ENCODE results near the gene ZNF358. TPM values are rescaled to one million over a fixed set of nuclear protein-coding genes. Genes with fewer than 3 reads are reported as not detected.

Gene ZNF358
- total and polyA plus RNA-seq, 2 experiments from 2014 or later = 40.7 to 99.6 TPM

DNA sequence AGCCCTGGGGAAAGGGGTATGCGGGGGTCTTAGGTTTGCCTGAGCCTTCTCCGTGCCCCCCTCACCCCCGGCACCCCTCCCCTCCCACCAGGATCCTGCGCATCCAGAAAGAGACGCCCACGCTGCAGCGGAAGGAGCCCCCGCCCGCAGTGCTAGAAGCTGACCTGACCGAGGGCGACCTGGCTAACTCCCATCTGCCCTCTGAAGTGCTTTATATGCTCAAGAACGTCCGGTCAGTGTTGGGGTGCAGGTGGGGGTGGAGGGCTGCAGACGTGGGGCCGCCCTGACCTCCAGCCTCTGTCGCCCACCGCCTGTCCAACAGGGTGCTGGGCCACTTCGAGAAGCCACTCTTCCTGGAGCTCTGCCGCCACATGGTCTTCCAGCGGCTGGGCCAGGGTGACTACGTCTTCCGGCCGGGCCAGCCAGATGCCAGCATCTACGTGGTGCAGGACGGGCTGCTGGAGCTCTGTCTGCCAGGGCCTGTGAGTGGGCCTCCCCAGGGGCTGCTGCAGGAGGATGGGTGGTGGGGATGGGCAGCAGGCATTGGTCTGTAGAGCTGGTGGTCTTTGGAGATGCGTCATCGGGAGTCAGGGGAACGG is 24.0 kb downstream of the ZNF358 start:
- Histone ChIP-seq H3K36me3 (no peaks in the 10 kb centered on the region), H3K4me1 (ENCODE audit: low read depth) (no peaks in the 10 kb centered on the region), H3K9me3 (ENCODE audit: low read depth) (no peaks in the 10 kb centered on the region), H3K27ac (no peak overlapping the region), H3K4me3 (no peak overlapping the region), H3K27me3 (no peaks in the 10 kb centered on the region)
- DNase-seq (ENCODE audit: low read depth in 1 of 2, low spot score in 1 of 2) = no peak
- TF ChIP-seq, protein P1, sequence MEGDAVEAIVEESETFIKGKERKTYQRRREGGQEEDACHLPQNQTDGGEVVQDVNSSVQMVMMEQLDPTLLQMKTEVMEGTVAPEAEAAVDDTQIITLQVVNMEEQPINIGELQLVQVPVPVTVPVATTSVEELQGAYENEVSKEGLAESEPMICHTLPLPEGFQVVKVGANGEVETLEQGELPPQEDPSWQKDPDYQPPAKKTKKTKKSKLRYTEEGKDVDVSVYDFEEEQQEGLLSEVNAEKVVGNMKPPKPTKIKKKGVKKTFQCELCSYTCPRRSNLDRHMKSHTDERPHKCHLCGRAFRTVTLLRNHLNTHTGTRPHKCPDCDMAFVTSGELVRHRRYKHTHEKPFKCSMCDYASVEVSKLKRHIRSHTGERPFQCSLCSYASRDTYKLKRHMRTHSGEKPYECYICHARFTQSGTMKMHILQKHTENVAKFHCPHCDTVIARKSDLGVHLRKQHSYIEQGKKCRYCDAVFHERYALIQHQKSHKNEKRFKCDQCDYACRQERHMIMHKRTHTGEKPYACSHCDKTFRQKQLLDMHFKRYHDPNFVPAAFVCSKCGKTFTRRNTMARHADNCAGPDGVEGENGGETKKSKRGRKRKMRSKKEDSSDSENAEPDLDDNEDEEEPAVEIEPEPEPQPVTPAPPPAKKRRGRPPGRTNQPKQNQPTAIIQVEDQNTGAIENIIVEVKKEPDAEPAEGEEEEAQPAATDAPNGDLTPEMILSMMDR (IDR thresholded peaks at IDR 0.05; ENCODE audit: low read depth, low read length) = no peak

DNA sequence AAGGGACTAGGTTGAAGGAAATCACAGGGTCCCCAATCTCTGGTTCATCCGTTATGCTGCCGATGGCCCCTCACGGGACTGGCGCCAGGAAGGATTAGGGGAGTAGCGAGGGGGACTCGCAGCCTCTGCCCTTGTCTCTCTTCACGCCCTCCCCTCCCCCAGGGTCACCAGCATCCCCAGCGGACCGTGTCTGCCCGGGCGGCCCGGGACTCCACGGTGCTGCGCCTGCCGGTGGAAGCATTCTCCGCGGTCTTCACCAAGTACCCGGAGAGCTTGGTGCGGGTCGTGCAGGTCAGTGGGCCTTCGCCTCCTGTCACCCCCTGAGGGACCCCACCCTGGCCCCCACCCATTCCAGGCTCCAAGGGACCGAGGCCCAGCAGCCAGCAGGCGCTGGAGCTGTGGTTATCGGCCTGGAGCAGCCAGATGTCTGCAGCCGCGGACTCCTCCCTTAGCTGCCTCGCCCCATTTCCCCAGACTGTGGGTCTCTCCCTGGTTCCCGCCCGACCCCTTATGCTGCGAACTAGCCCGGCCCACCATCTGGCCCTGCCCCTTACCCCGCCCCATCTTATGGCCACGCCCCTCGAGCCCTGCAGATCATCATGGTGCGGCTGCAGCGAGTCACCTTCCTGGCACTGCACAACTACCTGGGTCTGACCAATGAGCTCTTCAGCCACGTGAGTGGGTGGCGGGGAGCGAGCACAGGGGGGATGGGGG is 25.0 kb downstream of the ZNF358 start:
- Histone ChIP-seq H3K4me3 (no peak overlapping the region), H3K27ac (no peak overlapping the region), H3K27me3 (no peaks in the 10 kb centered on the region), H3K9me3 (ENCODE audit: low read depth) (no peaks in the 10 kb centered on the region), H3K36me3 (no peaks in the 10 kb centered on the region), H3K4me1 (ENCODE audit: low read depth) (no peaks in the 10 kb centered on the region)
- TF ChIP-seq, protein P1 (IDR thresholded peaks at IDR 0.05; ENCODE audit: low read depth, low read length) = no peak
- peak; percentile 19 to 54 for DNase-seq (ENCODE audit: low read depth in 1 of 2, low spot score in 1 of 2)

DNA sequence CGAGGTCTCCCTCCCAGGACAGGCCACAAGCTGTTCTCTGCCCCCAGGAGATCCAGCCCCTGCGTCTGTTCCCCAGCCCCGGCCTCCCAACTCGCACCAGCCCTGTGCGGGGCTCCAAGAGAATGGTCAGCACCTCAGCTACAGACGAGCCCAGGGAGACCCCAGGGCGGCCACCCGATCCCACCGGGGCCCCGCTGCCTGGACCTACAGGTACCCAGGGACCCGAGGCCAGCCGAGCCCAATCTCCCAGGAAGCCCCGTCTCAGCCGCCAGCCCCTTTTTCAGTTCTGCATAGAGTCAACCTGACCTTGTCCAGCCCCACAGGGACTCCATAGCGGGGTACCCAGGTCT is 25.5 kb downstream of the ZNF358 start:
- no peak for DNase-seq (ENCODE audit: low read depth in 1 of 2, low spot score in 1 of 2)
- TF ChIP-seq, protein P1 (IDR thresholded peaks at IDR 0.05; ENCODE audit: low read depth, low read length) = no peak
- H3K27me3 ChIP-seq = no peaks in the 10 kb centered on the region
- no peaks in the 10 kb centered on the region for H3K4me1 ChIP-seq (ENCODE audit: low read depth)
- H3K9me3 ChIP-seq (ENCODE audit: low read depth) = no peaks in the 10 kb centered on the region
- H3K4me3 ChIP-seq = no peak overlapping the region
- H3K27ac ChIP-seq = no peak overlapping the region
- no peaks in the 10 kb centered on the region for H3K36me3 ChIP-seq

DNA sequence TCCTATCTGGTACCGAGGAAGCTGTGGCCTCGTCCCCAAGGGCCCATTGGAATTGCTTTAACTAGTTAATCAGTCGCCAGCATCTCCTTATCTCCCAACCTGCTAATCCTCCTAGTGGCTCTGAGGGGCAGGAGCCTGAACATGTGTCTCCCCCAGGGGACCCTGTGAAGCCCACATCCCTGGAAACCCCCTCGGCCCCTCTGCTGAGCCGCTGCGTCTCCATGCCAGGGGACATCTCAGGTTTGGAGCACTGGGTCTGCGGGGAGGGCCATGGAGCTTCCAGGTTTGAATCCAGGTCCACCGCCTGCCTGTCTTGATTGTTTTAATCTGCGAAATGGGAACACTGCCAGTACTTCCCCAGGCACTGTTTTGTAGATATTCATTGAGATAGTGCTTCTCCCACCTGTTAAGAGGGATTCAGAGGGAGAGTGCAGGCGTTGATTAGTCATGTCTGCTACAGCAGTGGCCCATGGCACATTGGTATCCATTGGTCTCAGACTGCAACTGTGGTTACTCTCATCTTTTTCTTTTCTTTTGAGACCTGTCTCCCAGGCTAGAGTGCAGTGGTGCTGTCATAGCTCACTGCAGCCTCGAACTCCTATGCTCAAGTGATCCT is 26.0 kb downstream of the ZNF358 start:
- no peak overlapping the region for H3K27ac ChIP-seq
- H3K9me3 ChIP-seq (ENCODE audit: low read depth) = no peaks in the 10 kb centered on the region
- H3K36me3 ChIP-seq = no peaks in the 10 kb centered on the region
- H3K4me1 ChIP-seq (ENCODE audit: low read depth) = no peaks in the 10 kb centered on the region
- no peak overlapping the region for H3K4me3 ChIP-seq
- TF ChIP-seq, protein P1 (IDR thresholded peaks at IDR 0.05; ENCODE audit: low read depth, low read length) = no peak
- no peaks in the 10 kb centered on the region for H3K27me3 ChIP-seq
- no peak for DNase-seq (ENCODE audit: low read depth in 1 of 2, low spot score in 1 of 2)

DNA sequence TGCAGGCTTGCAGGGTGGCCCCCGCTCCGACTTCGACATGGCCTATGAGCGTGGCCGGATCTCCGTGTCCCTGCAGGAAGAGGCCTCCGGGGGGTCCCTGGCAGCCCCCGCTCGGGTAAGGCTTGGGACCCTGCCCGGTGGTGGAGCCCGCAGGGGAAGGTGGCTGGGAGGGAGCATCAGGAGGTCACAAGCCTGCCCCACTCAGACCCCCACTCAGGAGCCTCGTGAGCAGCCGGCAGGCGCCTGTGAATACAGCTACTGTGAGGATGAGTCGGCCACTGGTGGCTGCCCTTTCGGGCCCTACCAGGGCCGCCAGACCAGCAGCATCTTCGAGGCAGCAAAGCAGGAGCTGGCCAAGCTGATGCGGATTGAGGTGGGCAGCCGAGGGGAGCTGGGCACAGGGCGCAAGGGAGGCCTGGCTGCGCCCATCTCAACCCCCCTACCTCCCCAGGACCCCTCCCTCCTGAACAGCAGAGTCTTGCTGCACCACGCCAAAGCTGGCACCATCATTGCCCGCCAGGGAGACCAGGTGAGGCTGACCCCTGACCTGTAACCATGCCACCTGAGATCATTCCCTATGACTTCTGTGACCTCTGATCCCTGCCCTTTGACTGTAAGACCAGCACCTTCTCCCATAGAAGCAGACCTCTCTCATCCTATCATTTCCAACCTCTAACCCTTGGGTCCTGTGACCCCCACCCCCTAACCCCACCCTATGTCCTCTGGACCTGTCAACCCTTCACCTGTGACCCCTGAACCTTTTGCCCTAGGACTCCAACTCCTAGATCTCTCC is 26.8 kb downstream of the ZNF358 start:
- no peaks in the 10 kb centered on the region for H3K36me3 ChIP-seq
- no peaks in the 10 kb centered on the region for H3K9me3 ChIP-seq (ENCODE audit: low read depth)
- H3K4me3 ChIP-seq = no peak overlapping the region
- no peaks in the 10 kb centered on the region for H3K4me1 ChIP-seq (ENCODE audit: low read depth)
- no peak overlapping the region for H3K27ac ChIP-seq
- TF ChIP-seq, protein P1 (IDR thresholded peaks at IDR 0.05; ENCODE audit: low read depth, low read length) = no peak
- H3K27me3 ChIP-seq = no peaks in the 10 kb centered on the region
- DNase-seq (ENCODE audit: low read depth in 1 of 2, low spot score in 1 of 2) = no peak

Measured in cardiac muscle cell (in vitro differentiated cells and primary cell).